HepG2 (cell line): ENCODE data around the gene LATS1. TPM values are rescaled to one million over a fixed set of nuclear protein-coding genes. Genes with fewer than 3 reads are reported as not detected.

Experiments used
- HNRNPL ChIP-seq: fragments of 200-400 bp; formaldehyde crosslinking; IDR thresholded peaks from 2 replicates; pipeline ENCODE4 v1.6.1; 2017; ENCODE audit warnings: mild to moderate bottlenecking, low read depth, low read length
- HOXA9 ChIP-seq: sonication (generic); formaldehyde crosslinking; IDR thresholded peaks from 2 replicates; pipeline ENCODE4 v1.8.1; 2022; ENCODE audit warnings: missing genetic modification reagents, mild to moderate bottlenecking, moderate library complexity, borderline replicate concordance
- IKZF1 ChIP-seq: fragments of 450-650 bp; IDR thresholded peaks from 2 replicates; pipeline ENCODE4 v1.7.1; 2016
- LBX2 ChIP-seq: sonication (generic); formaldehyde crosslinking; IDR thresholded peaks from 2 replicates; pipeline ENCODE4 v1.5.0; 2020; ENCODE audit warnings: missing genetic modification reagents, mild to moderate bottlenecking, borderline replicate concordance
- NFYB ChIP-seq: sonication (generic); formaldehyde crosslinking; IDR thresholded peaks from 2 replicates; pipeline ENCODE4 v1.4.0; 2020; ENCODE audit warnings: missing genetic modification reagents
- PAWR ChIP-seq: sonication (generic); formaldehyde crosslinking; IDR thresholded peaks from 2 replicates; pipeline ENCODE4 v1.4.0; 2020; ENCODE audit warnings: missing genetic modification reagents, mild to moderate bottlenecking, borderline replicate concordance
- POLR2G ChIP-seq: fragments of 200-400 bp; formaldehyde crosslinking; IDR thresholded peaks from 2 replicates; pipeline ENCODE4 v1.6.1; 2018; ENCODE audit warnings: mild to moderate bottlenecking, low read depth, low read length, moderate library complexity
- RFXANK ChIP-seq: IDR thresholded peaks from 2 replicates; pipeline ENCODE4 v1.6.1; 2016
- SIX1 ChIP-seq: sonication (generic); formaldehyde crosslinking; IDR thresholded peaks from 2 replicates; pipeline ENCODE4 v1.4.0; 2020; ENCODE audit warnings: missing genetic modification reagents, borderline replicate concordance
- SMARCC2 ChIP-seq: fragments of 450-650 bp; IDR thresholded peaks from 2 replicates; pipeline ENCODE4 v1.6.1; 2017; ENCODE audit warnings: antibody characterized with exemption, mild to moderate bottlenecking
- SMARCE1 ChIP-seq: fragments of 450-650 bp; IDR thresholded peaks from 2 replicates; pipeline ENCODE4 v1.6.1; 2017; ENCODE audit warnings: borderline replicate concordance
- SMC3 ChIP-seq: IDR thresholded peaks from 2 replicates; pipeline ENCODE4 v1.6.1; 2011; ENCODE audit warnings: low read length, improper control_type of control experiment
- ZBTB20 ChIP-seq: sonication (generic); formaldehyde crosslinking; IDR thresholded peaks from 2 replicates; pipeline ENCODE4 v1.8.1; 2023; ENCODE audit warnings: missing genetic modification reagents, low read depth, mild to moderate bottlenecking, borderline replicate concordance
- ZFX ChIP-seq: sonication (generic); formaldehyde crosslinking; IDR thresholded peaks from 2 replicates; pipeline ENCODE4 v1.4.0; 2020; ENCODE audit warnings: mild to moderate bottlenecking, low read depth, missing genetic modification reagents, moderate library complexity
- ZHX1 ChIP-seq: sonication (generic); formaldehyde crosslinking; IDR thresholded peaks from 2 replicates; pipeline ENCODE4 v1.8.1; 2022; ENCODE audit warnings: low read depth, mild to moderate bottlenecking, missing genetic modification reagents
- ZNF253 ChIP-seq: sonication (generic); formaldehyde crosslinking; IDR thresholded peaks from 2 replicates; pipeline ENCODE4 v1.8.0; 2022; ENCODE audit warnings: mild to moderate bottlenecking, missing genetic modification reagents, borderline replicate concordance
- ZNF296 ChIP-seq: sonication (generic); formaldehyde crosslinking; conservative IDR thresholded peaks from 2 replicates; pipeline ENCODE4 v1.5.0; 2020; ENCODE audit warnings: mild to moderate bottlenecking, missing genetic modification reagents
- ZNF567 ChIP-seq: sonication (generic); formaldehyde crosslinking; IDR thresholded peaks from 2 replicates; pipeline ENCODE4 v1.8.1; 2023; ENCODE audit warnings: mild to moderate bottlenecking, missing genetic modification reagents, borderline replicate concordance
- ZNF615 ChIP-seq: sonication (generic); formaldehyde crosslinking; IDR thresholded peaks from 2 replicates; pipeline ENCODE4 v1.5.0; 2020; ENCODE audit warnings: mild to moderate bottlenecking, missing genetic modification reagents, borderline replicate concordance
- ZSCAN25 ChIP-seq: sonication (generic); formaldehyde crosslinking; IDR thresholded peaks from 2 replicates; pipeline ENCODE4 v1.8.0; 2022; ENCODE audit warnings: mild to moderate bottlenecking, missing genetic modification reagents
- polyA plus RNA-seq, 8 experiments: library from polyadenylated mRNA; depleted of rRNA in 3 of 8; stranded (reverse) in 7 of 8; unstranded in 1 of 8; fragments of >200 nt; fragmentation: Illumina TruSeq in 4 of 8; extraction: Trizol in 4 of 8; gene quantifications; 2 replicates each; pipeline versions ENCODE4 v1.2.1 to v1.2.3, GENCODE V29; 2011 to 2016; ENCODE audit warnings: low read depth in 4 of 8, missing spikeins in 1 of 8, mixed read lengths in 1 of 8; ENCODE audit not compliant: insufficient read depth in 1 of 8
- total RNA-seq, 5 experiments: library from RNA; depleted of rRNA; stranded (reverse); fragments of >200 nt; fragmentation: Illumina TruSeq; extraction: Trizol; gene quantifications; 2 replicates each; pipeline ENCODE4 v1.2.3, GENCODE V29; 2016; ENCODE audit warnings: low read depth in 1 of 5

The LATS1 gene
- total and polyA plus RNA-seq, 2 of the 13 experiments (the other 11 are each of a cell fraction or from before 2014, with no cell fraction given), result 9.9 to 12.6 TPM

- TF ChIP-seq ZNF253 (CRISPR knock-in tag) (peak; percentile 98), ZNF296 (no peak), ZNF615 (CRISPR knock-in tag) (peak; percentile 97), HOXA9 (peak; percentile 98), LBX2 (peak; percentile 98; the same call in 1 of the 2 replicates), RFXANK (peak; percentile 88), ZFX (CRISPR knock-in tag) (peak; percentile 96), SMARCE1 (no peak), ZNF567 (CRISPR knock-in tag) (peak; percentile 94; the same call in 1 of the 2 replicates), ZHX1 (CRISPR knock-in tag) (peak; percentile 91), NFYB (CRISPR knock-in tag) (peak; percentile 63), SIX1 (no peak), ZBTB20 (CRISPR knock-in tag) (peak; percentile 96), SMC3 (no peak), POLR2G (peak; percentile 92), IKZF1 (no peak), PAWR (CRISPR knock-in tag) (peak; percentile 95), HNRNPL (0 out of 2 replicates have a peak, but pooled peaks have one; percentile 54), SMARCC2 (no peak), ZSCAN25 (CRISPR knock-in tag) (peak; percentile 87)
Observed at GRCh38 chr6:149648148-149649145, 69.5 kb downstream of the LATS1 start, which contains the start of gene KATNA1 (continued).
